Vagina (tissue), 2 donors: ENCODE measurements around the gene LPP.

ENCODE experiments used
- CTCF ChIP-seq, 3 experiments: fragments of 450-650 bp in 2 of 3; fragments of 200-600 bp in 1 of 3; sonication (generic) in 1 of 3; IDR thresholded peaks; one replicate each; pipeline ENCODE4 v1.5.1; 2017 to 2019; ENCODE audit warnings: antibody characterized with exemption in 3 of 3, mild to moderate bottlenecking in 2 of 3, moderate library complexity in 2 of 3
- POLR2A ChIP-seq, 2 donors: fragments of 450-650 bp; IDR thresholded peaks; one replicate each; pipeline ENCODE4 v1.6.1; 2017; ENCODE audit warnings: antibody characterized with exemption in 2 of 2, mild to moderate bottlenecking in 2 of 2, moderate library complexity in 2 of 2
- POLR2AphosphoS5 ChIP-seq, 2 donors: sonication (generic); formaldehyde crosslinking; IDR thresholded peaks; one replicate each; pipeline ENCODE4 v1.9.0; 2017; ENCODE audit warnings: antibody characterized with exemption in 2 of 2, mild to moderate bottlenecking in 2 of 2, low read depth in 1 of 2; ENCODE audit not compliant: insufficient read depth in 1 of 2

DNA sequence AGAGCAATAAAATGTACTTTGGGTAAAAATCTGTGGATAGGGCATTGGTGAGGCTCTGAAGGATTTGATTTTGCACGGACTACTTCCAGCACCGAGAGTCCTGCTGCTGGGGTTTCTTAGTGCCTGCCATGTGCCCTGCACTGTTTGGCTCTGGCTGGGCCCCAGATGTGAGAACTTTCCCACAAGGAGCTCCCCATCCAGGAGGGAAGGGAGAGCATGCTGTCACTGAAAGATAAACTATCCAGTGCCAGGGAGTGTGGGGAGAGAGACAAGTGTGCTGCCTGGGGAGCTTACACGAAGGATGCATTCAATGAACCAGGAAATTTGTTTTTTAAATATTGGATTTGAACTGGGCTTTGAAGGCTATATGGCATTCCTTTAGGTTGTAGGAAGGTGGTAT lies 30.2 kb downstream of the LPP start:
- no peak for TF ChIP-seq CTCF (IDR thresholded peaks at IDR 0.05)
- TF ChIP-seq POLR2A (IDR thresholded peaks at IDR 0.05) = no peak
- TF ChIP-seq POLR2AphosphoS5 (IDR thresholded peaks at IDR 0.05; ENCODE audit: insufficient read depth in 1 of 2, low read depth in 1 of 2) = no peak
